GM10266 (cell line): ENCODE data around the gene CBL.

Source experiments
- DNase-seq: peaks from one replicate; pipeline ENCODE4 v3.0.0; 2012; ENCODE audit errors: extremely low spot score
- TF ChIP-seq, protein P1 (sequence below): IDR thresholded peaks from 2 replicates; pipeline ENCODE4 v1.5.1; 2012; ENCODE audit warnings: mild to moderate bottlenecking, low read depth; ENCODE audit not compliant: control insufficient read depth, insufficient read depth; ENCODE audit errors: missing control alignments

The CBL gene

DNA sequence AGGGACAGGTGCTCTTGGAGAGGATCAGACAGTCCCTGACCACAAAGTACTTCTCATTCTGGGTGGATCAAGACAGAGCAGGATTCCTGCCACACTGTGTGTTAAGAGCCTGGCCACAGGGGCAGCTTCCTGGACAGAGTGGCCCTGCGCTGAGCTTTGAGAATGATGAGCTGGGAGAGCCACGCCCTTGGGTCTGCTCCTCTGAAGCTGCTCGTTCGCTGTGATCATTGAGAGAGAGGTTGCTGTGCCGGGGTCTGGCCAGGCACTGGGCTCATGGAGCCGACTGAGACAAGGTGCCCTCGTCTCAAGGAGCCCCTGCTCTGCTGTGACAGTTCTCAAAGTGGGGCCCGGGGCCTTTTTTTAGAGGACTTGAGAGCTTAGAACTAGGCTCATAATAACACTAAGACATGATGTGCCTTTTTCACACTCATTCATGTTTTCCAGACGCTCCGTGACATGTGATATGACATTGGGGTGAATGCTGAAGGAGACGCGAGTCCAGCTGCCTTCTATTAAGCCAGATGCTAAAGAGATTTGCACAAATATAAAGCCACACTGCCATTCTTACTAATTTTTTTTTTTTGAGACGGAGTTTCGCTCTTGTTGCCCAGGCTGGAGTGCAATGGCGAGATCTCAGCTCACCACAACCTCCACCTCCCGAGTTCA lies 141.9 kb downstream of the CBL start:
- DNase-seq, result no peak
- TF ChIP-seq, protein P1, sequence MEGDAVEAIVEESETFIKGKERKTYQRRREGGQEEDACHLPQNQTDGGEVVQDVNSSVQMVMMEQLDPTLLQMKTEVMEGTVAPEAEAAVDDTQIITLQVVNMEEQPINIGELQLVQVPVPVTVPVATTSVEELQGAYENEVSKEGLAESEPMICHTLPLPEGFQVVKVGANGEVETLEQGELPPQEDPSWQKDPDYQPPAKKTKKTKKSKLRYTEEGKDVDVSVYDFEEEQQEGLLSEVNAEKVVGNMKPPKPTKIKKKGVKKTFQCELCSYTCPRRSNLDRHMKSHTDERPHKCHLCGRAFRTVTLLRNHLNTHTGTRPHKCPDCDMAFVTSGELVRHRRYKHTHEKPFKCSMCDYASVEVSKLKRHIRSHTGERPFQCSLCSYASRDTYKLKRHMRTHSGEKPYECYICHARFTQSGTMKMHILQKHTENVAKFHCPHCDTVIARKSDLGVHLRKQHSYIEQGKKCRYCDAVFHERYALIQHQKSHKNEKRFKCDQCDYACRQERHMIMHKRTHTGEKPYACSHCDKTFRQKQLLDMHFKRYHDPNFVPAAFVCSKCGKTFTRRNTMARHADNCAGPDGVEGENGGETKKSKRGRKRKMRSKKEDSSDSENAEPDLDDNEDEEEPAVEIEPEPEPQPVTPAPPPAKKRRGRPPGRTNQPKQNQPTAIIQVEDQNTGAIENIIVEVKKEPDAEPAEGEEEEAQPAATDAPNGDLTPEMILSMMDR, result no peak

DNA sequence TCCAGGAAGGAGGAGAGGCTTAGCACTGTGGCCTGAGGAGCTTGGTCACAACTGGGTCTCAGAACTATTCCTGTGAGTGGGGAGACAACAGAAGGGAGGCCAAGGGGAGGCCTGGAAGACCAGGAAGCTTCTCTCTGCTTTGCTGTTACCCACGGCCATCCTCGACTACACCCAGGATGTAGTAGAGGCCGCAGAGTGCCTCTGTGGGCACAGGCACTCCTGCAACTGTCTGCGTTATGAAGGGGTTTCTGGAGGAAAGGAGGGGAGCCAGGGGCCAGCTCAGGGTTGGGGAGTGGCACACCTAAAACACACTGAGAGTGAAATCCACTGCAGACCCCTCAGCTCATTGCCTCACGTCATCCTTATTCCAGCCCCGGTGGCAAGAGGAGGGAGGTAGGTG lies 144.2 kb downstream of the CBL start:
- TF ChIP-seq, protein P1, result no peak
- DNase-seq, result no peak

DNA sequence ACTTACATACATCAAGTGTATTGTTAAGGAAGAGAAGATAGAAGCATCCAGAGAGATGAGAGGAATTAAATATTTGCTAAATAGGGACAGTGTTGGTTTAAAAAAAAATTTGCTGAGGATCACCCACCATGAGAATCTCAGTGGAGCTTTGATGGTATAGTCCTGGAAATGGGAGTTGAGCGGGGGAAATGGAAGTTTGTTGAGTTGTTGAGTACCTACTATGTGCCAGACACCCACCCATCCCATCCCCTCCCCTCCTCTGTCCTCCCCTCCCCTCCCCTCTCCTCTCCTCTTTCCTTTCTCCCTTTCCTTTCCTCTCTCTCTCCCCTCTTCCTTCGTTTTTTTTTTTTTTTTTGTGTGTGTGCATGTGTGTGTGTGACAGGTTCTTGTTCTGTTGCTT lies 145.1 kb downstream of the CBL start:
- no peak for DNase-seq
- TF ChIP-seq, protein P1, result no peak

DNA sequence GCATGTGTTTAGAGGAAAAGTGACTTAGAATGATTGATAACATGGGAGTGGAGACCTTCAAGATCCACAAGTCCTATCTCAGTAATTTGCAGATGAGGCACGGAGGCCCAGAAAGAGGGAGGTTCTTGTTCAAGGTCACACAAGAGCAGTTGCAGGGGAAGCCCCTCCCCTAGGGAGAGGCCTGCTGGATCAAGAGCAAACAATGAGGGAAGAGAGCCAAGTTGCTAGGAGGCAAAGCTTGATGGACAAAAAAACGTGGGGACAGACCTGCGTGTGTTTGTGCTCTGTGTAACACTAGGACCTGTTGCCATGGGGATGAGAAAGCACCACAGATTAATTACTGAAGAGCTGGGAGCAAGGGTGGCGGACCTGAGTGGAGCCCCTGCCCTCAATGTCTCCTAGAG lies 146.7 kb downstream of the CBL start:
- no peak for DNase-seq
- TF ChIP-seq, protein P1, result no peak

DNA sequence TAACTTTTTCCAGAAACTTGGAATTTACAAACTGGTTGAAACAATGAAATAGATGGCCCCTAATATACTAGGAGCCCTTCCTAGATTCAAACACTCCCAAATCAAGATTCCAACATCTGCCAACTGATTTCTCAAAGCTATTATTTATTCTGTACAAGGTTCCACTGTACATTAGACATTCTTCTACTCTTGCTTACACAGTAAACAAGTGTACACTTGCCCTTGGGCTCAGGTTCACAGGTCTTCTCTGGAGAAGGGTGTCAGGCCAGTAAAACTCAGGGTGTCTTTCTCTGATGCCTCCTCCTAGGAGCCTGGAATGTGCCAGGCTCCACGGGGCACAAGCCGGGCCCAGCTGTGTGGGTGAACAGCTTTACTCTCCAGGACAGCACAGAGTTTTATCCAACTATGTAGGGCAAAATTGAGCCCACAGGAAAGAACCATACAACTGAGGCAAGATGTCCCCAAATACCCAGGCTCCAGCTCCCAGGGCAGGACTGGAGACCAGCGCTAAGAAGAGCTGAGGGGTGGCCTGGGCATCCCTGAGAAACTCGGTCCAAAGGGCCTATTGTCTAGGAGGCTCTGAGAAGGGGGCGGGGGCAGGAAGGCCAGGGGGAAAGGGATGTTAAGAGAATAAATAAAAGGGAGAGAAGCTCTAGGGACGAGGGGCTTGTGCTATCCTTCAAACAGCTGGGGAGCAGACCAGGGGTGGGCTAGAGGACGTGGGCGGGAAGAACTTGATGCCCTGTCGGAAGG lies 149.1 kb downstream of the CBL start:
- TF ChIP-seq, protein P1, result no peak
- DNase-seq, result no peak

DNA sequence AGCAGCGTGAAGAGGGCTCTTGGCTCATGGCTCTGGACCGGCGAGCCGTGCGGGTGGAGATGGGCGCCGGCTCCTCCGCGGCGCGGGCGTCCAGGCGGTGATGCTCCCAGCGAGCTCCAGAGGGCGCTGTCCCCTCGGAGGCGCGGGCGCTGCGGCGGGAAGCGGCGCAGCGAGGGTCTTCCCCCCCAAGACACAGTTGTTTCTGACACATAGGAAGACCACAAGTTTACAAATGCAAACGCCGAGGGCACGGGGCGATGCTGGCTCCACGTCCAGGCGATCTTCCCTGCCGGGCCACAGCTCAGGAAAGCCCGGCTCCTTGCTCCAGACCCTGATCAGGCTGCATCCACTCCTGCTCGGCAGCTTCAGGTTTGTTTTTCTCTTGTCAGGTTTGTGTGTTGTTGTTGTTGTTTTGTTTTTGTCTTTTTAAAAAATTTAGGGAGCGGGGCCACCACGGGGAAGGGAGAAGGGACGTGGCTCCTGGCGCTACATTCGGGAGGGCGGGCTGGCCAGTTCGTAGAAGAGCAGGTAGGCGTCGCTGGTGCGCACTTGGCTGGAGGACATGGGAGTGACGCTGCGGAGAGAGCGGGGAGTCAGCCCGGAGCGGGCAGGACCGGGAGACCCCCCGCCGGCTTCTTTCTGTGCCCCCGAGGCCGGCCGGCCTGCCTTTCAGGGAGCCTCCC lies 150.4 kb downstream of the CBL start:
- DNase-seq, result peak; percentile 89
- TF ChIP-seq, protein P1, result peak; percentile 90
